ENCODE measurements around the gene SDHA.
"Not testable (repeated sequence)": the region's sequence is repeated elsewhere in the genome, so short reads cannot be mapped to it uniquely, and the experiment has no call there.

Gene SDHA

GRCh38 chr5:263275-263974 is 45.3 kb downstream of the SDHA start:
- not testable (repeated sequence) for DNase-seq

GRCh38 chr5:264338-264737 is 46.2 kb downstream of the SDHA start:
- DNase-seq = no peak

GRCh38 chr5:266311-267026 is 48.3 kb downstream of the SDHA start:
- not testable (repeated sequence) for DNase-seq

- DNase-seq = no peak
Observed at GRCh38 chr5:267716-268115, 49.6 kb downstream of the SDHA start.

- DNase-seq = no peak
Observed at GRCh38 chr5:270340-270739, 52.2 kb downstream of the SDHA start.

- DNase-seq = not testable (repeated sequence)
Observed at GRCh38 chr5:271828-272167, 53.7 kb downstream of the SDHA start.

- DNase-seq = not testable (repeated sequence)
Observed at GRCh38 chr5:273091-273490, 55.0 kb downstream of the SDHA start.

- not testable (repeated sequence) for DNase-seq
Observed at GRCh38 chr5:273491-273890, 55.4 kb downstream of the SDHA start.

GRCh38 chr5:274346-274745 is 56.2 kb downstream of the SDHA start:
- DNase-seq = not testable (repeated sequence)

GRCh38 chr5:278646-279045 is 60.5 kb downstream of the SDHA start:
- no peak for DNase-seq

- DNase-seq = not testable (repeated sequence)
Observed at GRCh38 chr5:279051-279665, 61.0 kb downstream of the SDHA start.

GRCh38 chr5:285991-286557 is 68.0 kb downstream of the SDHA start:
- DNase-seq = no peak

GRCh38 chr5:290200-290599 is 72.1 kb downstream of the SDHA start:
- DNase-seq = not testable (repeated sequence)

GRCh38 chr5:291345-291744 is 73.2 kb downstream of the SDHA start:
- not testable (repeated sequence) for DNase-seq

- not testable (repeated sequence) for DNase-seq
Observed at GRCh38 chr5:294788-295187, 76.7 kb downstream of the SDHA start.

- DNase-seq = not testable (repeated sequence)
Observed at GRCh38 chr5:296207-296606, 78.1 kb downstream of the SDHA start.

GRCh38 chr5:296954-297353 is 78.8 kb downstream of the SDHA start:
- not testable (repeated sequence) for DNase-seq

- DNase-seq = not testable (repeated sequence)
Observed at GRCh38 chr5:297448-297847, 79.3 kb downstream of the SDHA start.

- not testable (repeated sequence) for DNase-seq
Observed at GRCh38 chr5:297991-298736, 80.0 kb downstream of the SDHA start.

GRCh38 chr5:298737-299125 is 80.6 kb downstream of the SDHA start:
- DNase-seq = no peak

GRCh38 chr5:299921-300320 is 81.8 kb downstream of the SDHA start:
- not testable (repeated sequence) for DNase-seq

GRCh38 chr5:300691-301435 is 82.7 kb downstream of the SDHA start:
- not testable (repeated sequence) for DNase-seq

Data from NCI-H187 treated with DMSO at 0.1 percent for 48 hours (cell line).